Muscle of leg (tissue), 11 donors: ENCODE results near the gene INCA1. TPM values are rescaled to one million over a fixed set of nuclear protein-coding genes. Genes with fewer than 3 reads are reported as not detected.

Experiments used
- DNase-seq: peaks from one replicate; pipeline ENCODE4 v3.0.0; 2013
- H3K27ac ChIP-seq: one replicate; pipeline ENCODE4 v1.5.1; 2013; ENCODE audit warnings: mild to moderate bottlenecking, low read length, control low read depth
- H3K27me3 ChIP-seq: one replicate; pipeline ENCODE4 v1.6.1; 2013; ENCODE audit warnings: low read length; ENCODE audit not compliant: control insufficient read depth, insufficient read depth
- H3K36me3 ChIP-seq: one replicate; pipeline ENCODE4 v1.6.1; 2013; ENCODE audit warnings: low read length; ENCODE audit not compliant: control insufficient read depth, insufficient read depth
- H3K4me1 ChIP-seq: one replicate; pipeline ENCODE4 v1.6.1; 2013; ENCODE audit warnings: low read length; ENCODE audit not compliant: control insufficient read depth, insufficient read depth
- H3K4me3 ChIP-seq: one replicate; pipeline ENCODE4 v1.5.1; 2013; ENCODE audit warnings: low read length, control low read depth
- H3K9me3 ChIP-seq: replicated peaks from 2 replicates; pipeline ENCODE4 v1.6.1; 2013; ENCODE audit warnings: low read depth, low read length; ENCODE audit not compliant: control insufficient read depth
- WGBS: methylation state at CpG from one replicate; pipeline ENCODE4 v1.1.5; 2013; ENCODE audit warnings: missing lambda C conversion rate; ENCODE audit not compliant: insufficient coverage; 5-methylcytosine and 5-hydroxymethylcytosine counted together
- polyA plus RNA-seq, 8 donors: library from polyadenylated mRNA; unstranded; fragments of 120-200 nt; gene quantifications; one replicate each; pipeline versions ENCODE4 v1.2.1 to v1.2.3, GENCODE V29; 2013; ENCODE audit warnings: inconsistent platforms in 1 of 8, low replicate concordance in 1 of 8; ENCODE audit not compliant: insufficient read length in 8 of 8, insufficient read depth in 1 of 8
- total RNA-seq: library from RNA; stranded (reverse); fragments of 120-200 nt; gene quantifications from one replicate; pipeline ENCODE4 v1.2.4, GENCODE V29; 2013

INCA1 gene
- total and polyA plus RNA-seq, 9 donors, result 0.93 to 5.4 (median 4.0) TPM

- Histone ChIP-seq H3K27ac (no peak overlapping the region), H3K36me3 (peaks cover 53% of the 10 kb centered on the region)
- WGBS, result 60% methylated on average over 5 of the region's 9 CpGs
Measured at GRCh38 chr17:4960279-4960922, 36.9 kb downstream of the INCA1 start.

GRCh38 chr17:4959261-4959965 lies 37.9 kb downstream of the INCA1 start:
- Histone ChIP-seq H3K36me3 (peaks cover 55% of the 10 kb centered on the region), H3K4me1 (peaks cover 26% of the 10 kb centered on the region), H3K4me3 (no peak overlapping the region), H3K27me3 (no peaks in the 10 kb centered on the region), H3K27ac (peak overlapping the region; percentile 65), H3K9me3 (no peaks in the 10 kb centered on the region)
- 83% methylated on average over 12 of the region's 18 CpGs for WGBS
- no peak for DNase-seq

More at GRCh38 chr17:4960279-4960922, 36.9 kb downstream of the INCA1 start:
- peaks cover 24% of the 10 kb centered on the region for H3K4me1 ChIP-seq
- no peaks in the 10 kb centered on the region for H3K27me3 ChIP-seq
- H3K9me3 ChIP-seq, result no peaks in the 10 kb centered on the region
- no peak for DNase-seq
- H3K4me3 ChIP-seq, result no peak overlapping the region

- Histone ChIP-seq H3K36me3 (peaks cover 55% of the 10 kb centered on the region), H3K4me3 (no peak overlapping the region), H3K27ac (peak overlapping the region; percentile 7), H3K4me1 (peaks cover 33% of the 10 kb centered on the region), H3K27me3 (no peaks in the 10 kb centered on the region), H3K9me3 (no peaks in the 10 kb centered on the region)
- WGBS, result 89% methylated on average over 2 of the region's 3 CpGs
- DNase-seq, result no peak
Measured at GRCh38 chr17:4958102-4958501, 39.2 kb downstream of the INCA1 start.

DNA sequence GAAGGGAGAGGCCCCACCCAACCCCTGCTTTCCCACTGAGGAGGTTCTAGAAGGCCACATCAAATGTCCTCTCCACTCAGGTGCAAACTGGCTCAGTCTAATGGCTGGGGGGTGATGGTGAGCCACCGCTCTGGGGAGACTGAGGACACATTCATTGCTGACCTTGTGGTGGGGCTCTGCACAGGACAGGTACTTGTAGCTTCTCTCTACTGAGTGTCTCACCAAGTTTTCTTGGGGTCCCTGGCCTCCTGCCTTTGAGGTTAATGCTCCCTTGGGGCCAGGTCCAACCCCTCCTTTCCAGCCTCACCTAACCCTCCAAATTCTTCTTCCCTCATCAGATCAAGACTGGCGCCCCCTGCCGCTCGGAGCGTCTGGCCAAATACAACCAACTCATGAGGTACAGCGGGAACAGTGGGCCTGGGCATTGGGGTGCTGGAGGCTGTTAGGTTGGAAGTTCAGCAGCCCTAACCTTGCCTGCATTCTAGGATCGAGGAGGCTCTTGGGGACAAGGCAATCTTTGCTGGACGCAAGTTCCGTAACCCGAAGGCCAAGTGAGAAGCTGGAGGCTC lies 40.7 kb downstream of the INCA1 start:
- Histone ChIP-seq H3K27ac (no peak overlapping the region), H3K9me3 (no peaks in the 10 kb centered on the region), H3K4me1 (peaks cover 43% of the 10 kb centered on the region), H3K27me3 (no peaks in the 10 kb centered on the region), H3K4me3 (no peak overlapping the region), H3K36me3 (peaks cover 53% of the 10 kb centered on the region)
- 75% methylated on average over 5 of the region's 10 CpGs for WGBS
- no peak for DNase-seq

DNA sequence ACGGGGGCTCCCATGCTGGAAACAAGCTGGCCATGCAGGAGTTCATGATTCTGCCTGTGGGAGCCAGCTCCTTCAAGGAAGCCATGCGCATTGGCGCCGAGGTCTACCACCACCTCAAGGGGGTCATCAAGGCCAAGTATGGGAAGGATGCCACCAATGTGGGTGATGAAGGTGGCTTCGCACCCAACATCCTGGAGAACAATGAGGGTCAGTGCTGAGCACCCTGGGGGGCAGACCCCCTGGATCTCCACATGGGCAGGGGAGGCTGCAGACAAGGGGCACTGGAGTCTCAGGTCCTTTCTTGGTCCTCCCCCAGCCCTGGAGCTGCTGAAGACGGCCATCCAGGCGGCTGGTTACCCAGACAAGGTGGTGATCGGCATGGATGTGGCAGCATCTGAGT lies 42.2 kb downstream of the INCA1 start:
- Histone ChIP-seq H3K9me3 (no peaks in the 10 kb centered on the region), H3K27me3 (no peaks in the 10 kb centered on the region), H3K4me3 (no peak overlapping the region), H3K4me1 (peaks cover 58% of the 10 kb centered on the region), H3K27ac (no peak overlapping the region), H3K36me3 (peaks cover 44% of the 10 kb centered on the region)
- DNase-seq, result no peak
- 95% methylated on average over 4 of the region's 8 CpGs for WGBS

GRCh38 chr17:4953451-4953961 lies 43.8 kb downstream of the INCA1 start:
- Histone ChIP-seq H3K4me1 (peaks cover 52% of the 10 kb centered on the region), H3K27me3 (no peaks in the 10 kb centered on the region), H3K4me3 (peak overlapping the region; percentile 90), H3K36me3 (peaks cover 31% of the 10 kb centered on the region), H3K27ac (peak overlapping the region; percentile 86), H3K9me3 (no peaks in the 10 kb centered on the region)
- WGBS, result 65% methylated on average over 12 of the region's 14 CpGs
- DNase-seq, result peak; percentile 71

DNA sequence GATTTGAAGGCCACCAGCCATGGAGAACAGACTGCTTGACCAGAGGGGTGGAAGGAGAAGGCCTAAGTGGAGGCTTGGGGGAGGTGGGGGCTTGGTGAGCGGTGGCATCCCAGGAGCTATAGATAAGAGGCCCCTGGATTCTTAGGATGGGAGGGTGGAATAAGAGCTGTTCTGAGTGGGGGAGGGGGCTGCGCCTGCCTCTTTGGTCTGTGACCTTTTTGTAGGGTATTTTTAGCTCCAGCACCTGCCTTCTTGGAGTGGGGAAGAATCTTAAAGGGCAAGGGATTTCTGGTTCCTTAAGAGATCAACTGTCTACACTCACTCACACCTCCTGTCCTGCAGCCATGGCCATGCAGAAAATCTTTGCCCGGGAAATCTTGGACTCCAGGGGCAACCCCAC lies 45.8 kb downstream of the INCA1 start:
- Histone ChIP-seq H3K27ac (peak overlapping the region; percentile 98), H3K4me1 (peaks cover 49% of the 10 kb centered on the region), H3K9me3 (no peaks in the 10 kb centered on the region), H3K4me3 (peak overlapping the region; percentile 90), H3K27me3 (no peaks in the 10 kb centered on the region), H3K36me3 (peaks cover 18% of the 10 kb centered on the region)
- 50% methylated on average over 1 of the region's 3 CpGs for whole genome bisulfite sequencing
- DNase-seq, result peak; percentile 68

GRCh38 chr17:4950746-4951204 lies 46.5 kb downstream of the INCA1 start, which contains the start of gene ENO3:
Gene ENO3, plus strand, starts transcription at chr17:4951119. Its CDS starts 711 bp downstream, at chr17:4951830.
- 0% methylated on average over 1 of the region's 7 CpGs for WGBS
- Histone ChIP-seq H3K36me3 (peaks cover 19% of the 10 kb centered on the region), H3K4me1 (peaks cover 51% of the 10 kb centered on the region), H3K27me3 (no peaks in the 10 kb centered on the region), H3K27ac (peak within 1 kb of the TSS; percentile 98), H3K9me3 (no peaks in the 10 kb centered on the region), H3K4me3 (peak within 1 kb of the TSS; percentile 90)
- DNase-seq, result peak; percentile 74

- peaks cover 21% of the 10 kb centered on the region for H3K36me3 ChIP-seq
- DNase-seq, result peak; percentile 71
- peak overlapping the region; percentile 90 for H3K4me3 ChIP-seq
- H3K9me3 ChIP-seq, result no peaks in the 10 kb centered on the region
- peak overlapping the region; percentile 98 for H3K27ac ChIP-seq
- peaks cover 52% of the 10 kb centered on the region for H3K4me1 ChIP-seq
- 1% methylated on average over 40 of the region's 52 CpGs for whole genome bisulfite sequencing
- H3K27me3 ChIP-seq, result no peaks in the 10 kb centered on the region
Measured at GRCh38 chr17:4950075-4950745, 47.1 kb downstream of the INCA1 start.
